NCI-H446 treated with DMSO at 0.1 percent for 48 hours (cell line): ENCODE data around the gene PNMA8B.
A peak's percentile ranks its signal among the peaks of the same experiment; 100 is the strongest.

Experiments
- DNase-seq: peaks from one replicate; lab custom pipeline; 2025; lab: John Stamatoyannopoulos, UW

The PNMA8B gene

GRCh38 chr19:46454244-46454643 is 41.4 kb downstream of the PNMA8B start:
- no peak for DNase-seq

GRCh38 chr19:46453661-46454060 is 42.0 kb downstream of the PNMA8B start:
- no peak for DNase-seq

DNA sequence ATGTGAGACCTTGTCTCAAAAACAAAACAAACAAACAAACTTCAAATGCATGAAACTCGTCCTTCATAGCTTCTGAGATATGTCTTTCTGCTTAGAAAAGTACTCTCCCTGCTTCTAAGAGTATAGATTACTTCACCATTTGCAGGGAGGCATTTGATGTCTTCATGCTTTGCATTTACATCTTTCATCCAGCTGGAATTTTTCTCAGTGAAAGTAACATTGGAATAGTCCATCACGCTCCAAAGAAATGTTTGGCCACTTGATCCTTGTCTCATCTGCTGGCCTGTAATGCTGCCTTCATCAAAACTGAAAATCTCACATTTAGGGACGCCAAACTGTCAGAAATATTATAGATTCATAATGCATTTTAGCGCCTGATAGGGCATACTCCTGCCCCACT is 43.5 kb downstream of the PNMA8B start:
- no peak for DNase-seq

DNA sequence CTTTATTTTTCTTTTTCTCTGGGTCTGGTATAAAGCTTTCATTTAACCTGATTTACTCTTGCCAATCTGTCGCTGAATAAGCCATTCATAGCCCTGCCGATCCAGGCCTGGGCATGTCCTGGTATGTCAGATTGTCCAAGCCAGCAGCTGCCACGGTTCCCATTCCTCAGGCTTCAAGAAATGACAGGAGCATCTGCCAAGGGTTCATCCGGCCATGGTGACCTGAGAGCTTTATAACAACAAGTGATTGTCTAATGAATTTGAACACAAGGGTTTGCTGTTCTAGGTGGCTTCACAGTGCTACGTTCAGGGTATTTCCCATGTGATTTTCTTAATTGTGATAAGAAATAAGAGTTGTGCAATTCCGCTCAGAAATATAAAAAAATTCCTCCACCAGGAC is 44.3 kb downstream of the PNMA8B start:
- DNase-seq = peak; percentile 62

- DNase-seq = no peak
These were observed 44.9 kb downstream of the PNMA8B start for GRCh38 chr19:46450737-46451136.

DNA sequence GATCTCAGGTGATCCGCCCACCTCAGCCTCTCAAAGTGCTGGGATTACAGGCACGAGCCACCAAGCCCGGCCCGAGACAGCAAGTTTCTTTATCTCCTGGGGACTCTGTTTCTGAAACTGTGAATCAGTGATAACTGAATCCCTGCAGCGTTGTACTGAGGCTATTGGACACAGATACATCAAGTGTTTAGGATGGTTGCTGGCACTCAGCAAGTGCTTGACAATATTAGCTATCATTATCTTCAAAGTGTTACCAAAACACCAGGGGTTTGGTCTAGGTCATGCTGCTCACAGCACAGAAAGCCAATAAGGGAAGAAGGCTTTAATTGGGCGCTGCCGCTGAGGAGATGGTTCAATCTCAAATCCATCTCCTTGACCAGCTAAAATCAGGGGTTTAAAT is 46.4 kb downstream of the PNMA8B start:
- no peak for DNase-seq

- no peak for DNase-seq
These were observed 47.1 kb downstream of the PNMA8B start for GRCh38 chr19:46448601-46449000.

GRCh38 chr19:46447824-46448223 is 47.8 kb downstream of the PNMA8B start:
- no peak for DNase-seq

DNA sequence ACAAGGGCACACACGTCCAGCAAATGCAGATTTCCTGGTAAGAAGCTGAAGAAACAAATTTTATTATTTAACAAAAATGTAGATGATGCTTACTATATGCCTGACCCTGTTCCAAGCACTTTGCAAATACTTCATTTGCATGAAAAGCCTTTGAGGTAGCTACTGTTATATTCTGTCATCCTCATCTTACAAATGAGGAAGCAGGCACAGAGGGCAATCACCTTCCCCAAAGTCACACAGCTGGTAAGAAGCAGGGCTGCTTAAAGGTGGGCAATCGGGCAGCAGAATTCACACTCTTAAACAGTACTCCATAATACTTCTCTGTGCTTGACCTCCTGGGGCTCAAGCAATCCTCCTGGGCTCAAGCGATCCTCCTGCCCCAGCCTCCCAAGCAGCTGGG is 48.7 kb downstream of the PNMA8B start:
- DNase-seq = no peak

DNA sequence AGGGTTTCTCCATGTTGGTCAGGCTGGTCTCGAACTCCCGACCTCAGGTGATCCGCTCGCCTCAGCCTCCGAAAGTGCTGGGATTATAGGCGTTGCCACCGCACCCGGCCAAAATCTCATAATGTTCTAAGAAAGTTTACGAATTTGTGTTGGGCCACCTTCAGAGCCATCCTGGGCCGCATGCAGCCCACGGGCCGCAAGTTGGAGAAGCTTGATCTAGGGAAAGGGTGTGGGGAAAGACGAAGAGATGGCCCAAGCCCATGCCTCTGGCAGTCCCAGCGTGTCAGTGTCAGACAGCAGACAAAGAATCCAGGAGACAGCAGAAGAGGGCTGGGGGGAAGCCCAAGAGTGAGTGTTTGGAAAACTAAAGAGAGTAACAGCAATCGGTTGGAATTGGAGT is 49.6 kb downstream of the PNMA8B start:
- no peak for DNase-seq

- peak; percentile 41 for DNase-seq
These were observed 52.7 kb downstream of the PNMA8B start for GRCh38 chr19:46442808-46443450.

DNA sequence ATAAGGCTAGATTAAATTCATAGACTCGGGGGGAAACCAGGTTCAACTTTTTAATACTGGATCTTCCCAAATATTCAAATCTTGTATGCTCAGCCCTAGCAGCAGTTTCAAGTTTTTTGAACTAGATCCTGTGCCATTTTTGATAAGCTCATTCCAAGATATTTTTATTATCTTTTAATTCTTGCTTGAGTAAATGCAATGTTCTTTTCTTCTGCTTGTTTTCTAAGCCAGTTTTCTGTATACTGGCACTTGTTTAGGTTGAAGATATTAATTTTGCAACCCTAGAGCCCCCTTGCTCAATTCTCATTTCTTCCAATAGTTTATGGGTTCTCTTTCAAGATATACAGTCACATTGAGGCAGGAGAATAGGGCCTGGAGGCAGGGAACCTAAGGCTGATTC is 53.8 kb downstream of the PNMA8B start:
- no peak for DNase-seq
